HG03045 (cell line): ENCODE results near the gene SNX14.
A peak's percentile ranks its signal among the peaks of the same experiment; 100 is the strongest.

Source experiments
- ATAC-seq: cut with Tn5 transposase; IDR thresholded peaks from one replicate; pipeline ENCODE4 v1.9.1; 2021; ENCODE audit warnings: mild to moderate bottlenecking, moderate library complexity; ENCODE audit not compliant: unreplicated experiment

Gene SNX14

GRCh38 chr6:85506441-85507093, 87.1 kb downstream of the SNX14 start:
- ATAC-seq = no peak

- no peak for ATAC-seq
Observed at GRCh38 chr6:85498596-85499258, 94.9 kb downstream of the SNX14 start.

- ATAC-seq = no peak
Observed at GRCh38 chr6:85496856-85497255, 96.8 kb downstream of the SNX14 start.

GRCh38 chr6:85496009-85496579, 97.6 kb downstream of the SNX14 start:
- ATAC-seq = no peak

- no peak for ATAC-seq
Observed at GRCh38 chr6:85494547-85495536, 98.8 kb downstream of the SNX14 start.

GRCh38 chr6:85493389-85493788, 100.3 kb downstream of the SNX14 start:
- ATAC-seq = no peak

GRCh38 chr6:85490516-85491248, 103.0 kb downstream of the SNX14 start:
- no peak for ATAC-seq

- ATAC-seq = no peak
Observed at GRCh38 chr6:85484948-85485347, 108.7 kb downstream of the SNX14 start.

GRCh38 chr6:85483846-85484245, 109.8 kb downstream of the SNX14 start:
- no peak for ATAC-seq

- peak; percentile 82 for ATAC-seq
Observed at GRCh38 chr6:85482905-85483700, 110.6 kb downstream of the SNX14 start.

GRCh38 chr6:85482206-85482904, 111.3 kb downstream of the SNX14 start:
- no peak for ATAC-seq

- no peak for ATAC-seq
Observed at GRCh38 chr6:85479208-85479607, 114.5 kb downstream of the SNX14 start.

GRCh38 chr6:85476532-85476931, 117.1 kb downstream of the SNX14 start:
- no peak for ATAC-seq

- ATAC-seq = no peak
Observed at GRCh38 chr6:85473748-85474147, 119.9 kb downstream of the SNX14 start.

- no peak for ATAC-seq
Observed at GRCh38 chr6:85472744-85473143, 120.9 kb downstream of the SNX14 start.

- ATAC-seq = no peak
Observed at GRCh38 chr6:85470023-85470410, 123.6 kb downstream of the SNX14 start.

GRCh38 chr6:85469276-85470022, 124.2 kb downstream of the SNX14 start:
- ATAC-seq = no peak

- no peak for ATAC-seq
Observed at GRCh38 chr6:85468326-85468725, 125.3 kb downstream of the SNX14 start.
